Activated CD8-positive, alpha-beta T cell treated with anti-CD3 and anti-CD28 coated beads, Interleukin-2, amount 10 ng/mL, durations not matched to agents 7 days and 5 days (primary cell): ENCODE measurements around the gene CD6. TPM values are rescaled to one million over a fixed set of nuclear protein-coding genes. Genes with fewer than 3 reads are reported as not detected.

Source experiments
- ATAC-seq: fragments of 150-1000 bp; cut with Tn5 transposase; one replicate; pipeline ENCODE4 v1.10.0; 2021; ENCODE audit warnings: moderate library complexity
- CTCF ChIA-PET: fragments of 350-600 bp; sonication (Branson Sonifier 250); formaldehyde crosslinking; loops from one replicate; lab custom pipeline; 2021; ENCODE audit warnings: antibody characterized with exemption; lab: Charles Lee
- POLR2A ChIA-PET: fragments of 350-600 bp; sonication (Branson Sonifier 250); formaldehyde crosslinking; loops from one replicate; lab custom pipeline; 2021; ENCODE audit warnings: antibody characterized with exemption; lab: Charles Lee
- DNase-seq: peaks from one replicate; pipeline ENCODE4 v3.0.0-alpha.2; 2020
- H3K27ac Mint-ChIP-seq: one replicate; pipeline ENCODE4 v1.8.0; 2021; ENCODE audit warnings: mild to moderate bottlenecking, mixed read lengths
- H3K27me3 Mint-ChIP-seq: one replicate; pipeline ENCODE4 v1.8.0; 2021; ENCODE audit warnings: low read depth, mixed read lengths
- H3K36me3 Mint-ChIP-seq: one replicate; pipeline ENCODE4 v1.8.0; 2021; ENCODE audit warnings: low read depth, mixed read lengths
- H3K4me1 Mint-ChIP-seq: one replicate; pipeline ENCODE4 v1.8.0; 2021; ENCODE audit warnings: low read depth, mixed read lengths
- H3K4me3 Mint-ChIP-seq: one replicate; pipeline ENCODE4 v1.8.0; 2021; ENCODE audit warnings: mild to moderate bottlenecking, mixed read lengths
- H3K9me3 Mint-ChIP-seq: one replicate; pipeline ENCODE4 v1.8.0; 2022; ENCODE audit warnings: mixed read lengths; ENCODE audit not compliant: insufficient read depth
- total RNA-seq, 2 experiments: library from RNA; stranded (reverse); gene quantifications; one replicate each; pipeline ENCODE4 v1.2.3, GENCODE V29; 2021

The CD6 gene
- total RNA-seq, 2 experiments from 2014 or later = 214 to 222 TPM

GRCh38 chr11:60944490-60945294 lies 26.8 kb upstream of the CD6 start:
- ATAC-seq (no peak), DNase-seq (no peak)
- Mint-ChIP-seq H3K27ac (no peak overlapping the region), H3K9me3 (no peaks in the 10 kb centered on the region), H3K4me1 (peaks cover 10% of the 10 kb centered on the region), H3K4me3 (no peak overlapping the region), H3K27me3 (peaks cover 3% of the 10 kb centered on the region), H3K36me3 (no peaks in the 10 kb centered on the region)
- ChIA-PET CTCF (interaction anchor here (1.1 to 2.0 kb wide), 3 partner anchors 20 to 242 kb away, joined by 3 to 9 read pairs (median 3); no protein-coding TSS in a partner anchor), POLR2A (no interaction called here)

GRCh38 chr11:60945295-60945667 lies 26.2 kb upstream of the CD6 start:
- Mint-ChIP-seq H3K4me1 (peaks cover 12% of the 10 kb centered on the region), H3K27ac (no peak overlapping the region), H3K27me3 (peaks cover 7% of the 10 kb centered on the region), H3K4me3 (no peak overlapping the region), H3K36me3 (no peaks in the 10 kb centered on the region), H3K9me3 (no peaks in the 10 kb centered on the region)
- DNase-seq (no peak), ATAC-seq (no peak)
- ChIA-PET CTCF (interaction anchor here (1.4 to 2.0 kb wide), 2 partner anchors 20 to 30 kb away, joined by 3 to 9 read pairs; no protein-coding TSS in a partner anchor), POLR2A (no interaction called here)

- ATAC-seq (no peak), DNase-seq (no peak)
- Mint-ChIP-seq H3K9me3 (no peaks in the 10 kb centered on the region), H3K27ac (no peak overlapping the region), H3K4me3 (no peak overlapping the region), H3K4me1 (peaks cover 11% of the 10 kb centered on the region), H3K27me3 (peaks cover 7% of the 10 kb centered on the region), H3K36me3 (no peaks in the 10 kb centered on the region)
- POLR2A ChIA-PET = no interaction called here
- CTCF ChIA-PET = no interaction called here
These were observed 24.7 kb upstream of the CD6 start for GRCh38 chr11:60946601-60947264.

- ChIA-PET CTCF (interaction anchor here (1.0 to 1.8 kb wide), 2 partner anchors 18 to 32 kb away, joined by 3 to 5 read pairs; no protein-coding TSS in a partner anchor), POLR2A (no interaction called here)
- ATAC-seq (no peak), DNase-seq (no peak)
- no peak overlapping the region for H3K27ac Mint-ChIP-seq
- H3K9me3 Mint-ChIP-seq = no peaks in the 10 kb centered on the region
- H3K36me3 Mint-ChIP-seq = no peaks in the 10 kb centered on the region
- H3K4me1 Mint-ChIP-seq = peaks cover 18% of the 10 kb centered on the region
- H3K27me3 Mint-ChIP-seq = peaks cover 10% of the 10 kb centered on the region
- H3K4me3 Mint-ChIP-seq = no peak overlapping the region
These were observed 23.8 kb upstream of the CD6 start for GRCh38 chr11:60947700-60948099.

GRCh38 chr11:60948250-60948649 lies 23.2 kb upstream of the CD6 start:
- Mint-ChIP-seq H3K36me3 (no peaks in the 10 kb centered on the region), H3K4me1 (peaks cover 23% of the 10 kb centered on the region), H3K4me3 (no peak overlapping the region), H3K9me3 (no peaks in the 10 kb centered on the region), H3K27me3 (peaks cover 14% of the 10 kb centered on the region), H3K27ac (no peak overlapping the region)
- ChIA-PET CTCF (interaction anchor here (1.0 to 1.8 kb wide), 2 partner anchors 17 to 33 kb away, joined by 3 to 5 read pairs; no protein-coding TSS in a partner anchor), POLR2A (no interaction called here)
- DNase-seq = no peak
- ATAC-seq = no peak

GRCh38 chr11:60950024-60950423 lies 21.5 kb upstream of the CD6 start:
- peaks cover 23% of the 10 kb centered on the region for H3K4me1 Mint-ChIP-seq

GRCh38 chr11:60950933-60951605 lies 20.4 kb upstream of the CD6 start:
- DNase-seq = peak; percentile 35
- Mint-ChIP-seq H3K36me3 (no peaks in the 10 kb centered on the region), H3K4me1 (peaks cover 23% of the 10 kb centered on the region), H3K4me3 (no peak overlapping the region), H3K27ac (no peak overlapping the region), H3K9me3 (no peaks in the 10 kb centered on the region), H3K27me3 (peaks cover 19% of the 10 kb centered on the region)
- ATAC-seq = peak; percentile 58
- ChIA-PET POLR2A (interaction anchor here (0.6 to 0.8 kb wide), 4 partner anchors 8 to 23 kb away, joined by 3 to 4 read pairs (median 4); no protein-coding TSS in a partner anchor), CTCF (interaction anchor here (1.0 to 1.4 kb wide), 3 partner anchors 19 to 236 kb away, joined by 3 to 4 read pairs (median 4); no protein-coding TSS in a partner anchor)

More at GRCh38 chr11:60950024-60950423, 21.5 kb upstream of the CD6 start:
- Mint-ChIP-seq H3K9me3 (no peaks in the 10 kb centered on the region), H3K4me3 (no peak overlapping the region), H3K27me3 (peaks cover 19% of the 10 kb centered on the region), H3K36me3 (no peaks in the 10 kb centered on the region), H3K27ac (no peak overlapping the region)
- ATAC-seq (no peak), DNase-seq (no peak)
- ChIA-PET POLR2A (interaction anchor here (1.0 kb wide), 1 partner anchor 36 kb away, joined by 3 read pairs; no protein-coding TSS in a partner anchor), CTCF (interaction anchor here (0.8 to 1.4 kb wide), 4 partner anchors 20 to 237 kb away, joined by 3 to 4 read pairs (median 4); no protein-coding TSS in a partner anchor)

- CTCF ChIA-PET = no interaction called here
- POLR2A ChIA-PET = interaction anchor here (0.6 to 0.8 kb wide), 4 partner anchors 8 to 23 kb away, joined by 3 to 4 read pairs (median 4); no protein-coding TSS in a partner anchor
- H3K36me3 Mint-ChIP-seq = no peaks in the 10 kb centered on the region
- ATAC-seq = no peak
- peak overlapping the region; percentile 76 for H3K4me3 Mint-ChIP-seq
- no peaks in the 10 kb centered on the region for H3K9me3 Mint-ChIP-seq
- H3K27me3 Mint-ChIP-seq = peaks cover 21% of the 10 kb centered on the region
- peaks cover 23% of the 10 kb centered on the region for H3K4me1 Mint-ChIP-seq
- no peak for DNase-seq
- peak overlapping the region; percentile 79 for H3K27ac Mint-ChIP-seq
These were observed 19.9 kb upstream of the CD6 start for GRCh38 chr11:60951606-60951903.

GRCh38 chr11:60951904-60952741 lies 19.4 kb upstream of the CD6 start, which contains the start of gene SLC15A3:
SLC15A3 (minus strand) TSS chr11:60952176; CDS start chr11:60951551, 625 bp downstream.
- Mint-ChIP-seq H3K27me3 (peaks cover 24% of the 10 kb centered on the region), H3K4me1 (peaks cover 23% of the 10 kb centered on the region), H3K27ac (peak within 1 kb of the TSS; percentile 79), H3K4me3 (peak within 1 kb of the TSS; percentile 76), H3K36me3 (no peaks in the 10 kb centered on the region), H3K9me3 (no peaks in the 10 kb centered on the region)
- peak; percentile 63 for DNase-seq
- ATAC-seq = peak; percentile 78
- CTCF ChIA-PET = interaction anchor here (1.1 kb wide), 2 partner anchors 13 to 235 kb away, joined by 3 to 6 read pairs; no protein-coding TSS in a partner anchor
- POLR2A ChIA-PET = interaction anchor here (0.6 kb wide), 2 partner anchors 19 to 22 kb away, joined by 4 read pairs; no protein-coding TSS in a partner anchor

GRCh38 chr11:60952742-60953170 lies 18.7 kb upstream of the CD6 start:
- POLR2A ChIA-PET = no interaction called here
- Mint-ChIP-seq H3K27me3 (peaks cover 27% of the 10 kb centered on the region), H3K36me3 (no peaks in the 10 kb centered on the region), H3K4me1 (peaks cover 23% of the 10 kb centered on the region), H3K4me3 (peak overlapping the region; percentile 76), H3K9me3 (no peaks in the 10 kb centered on the region), H3K27ac (no peak overlapping the region)
- CTCF ChIA-PET = interaction anchor here (1.1 to 3.0 kb wide), 3 partner anchors 13 to 235 kb away, joined by 3 to 14 read pairs (median 6); no protein-coding TSS in a partner anchor
- no peak for DNase-seq
- ATAC-seq = no peak
